ENCODE data around the gene USP43.

DNA sequence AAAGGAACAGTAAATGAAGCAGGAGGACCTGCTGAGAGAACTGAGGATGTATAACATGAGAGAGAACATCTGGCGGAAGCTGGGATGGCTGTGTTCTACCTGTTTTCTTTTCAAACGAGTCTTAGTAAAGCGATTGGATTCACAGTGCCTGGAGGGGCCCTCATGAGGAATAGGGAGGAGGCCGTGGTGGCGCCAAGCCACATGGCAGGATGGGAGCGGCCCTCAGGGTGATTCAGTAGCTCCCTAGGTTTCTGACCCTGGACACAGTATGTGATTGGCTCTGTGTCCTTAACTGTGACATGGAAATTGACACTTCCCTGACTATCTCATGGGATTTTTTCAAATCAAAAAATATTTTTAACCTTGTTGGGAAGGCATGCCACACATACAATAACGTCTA lies 32.1 kb downstream of the USP43 start:
- no peak for TF ChIP-seq NRF1 (IDR thresholded peaks at IDR 0.05; ENCODE audit: low read depth, low read length)
- TF ChIP-seq, protein P1, sequence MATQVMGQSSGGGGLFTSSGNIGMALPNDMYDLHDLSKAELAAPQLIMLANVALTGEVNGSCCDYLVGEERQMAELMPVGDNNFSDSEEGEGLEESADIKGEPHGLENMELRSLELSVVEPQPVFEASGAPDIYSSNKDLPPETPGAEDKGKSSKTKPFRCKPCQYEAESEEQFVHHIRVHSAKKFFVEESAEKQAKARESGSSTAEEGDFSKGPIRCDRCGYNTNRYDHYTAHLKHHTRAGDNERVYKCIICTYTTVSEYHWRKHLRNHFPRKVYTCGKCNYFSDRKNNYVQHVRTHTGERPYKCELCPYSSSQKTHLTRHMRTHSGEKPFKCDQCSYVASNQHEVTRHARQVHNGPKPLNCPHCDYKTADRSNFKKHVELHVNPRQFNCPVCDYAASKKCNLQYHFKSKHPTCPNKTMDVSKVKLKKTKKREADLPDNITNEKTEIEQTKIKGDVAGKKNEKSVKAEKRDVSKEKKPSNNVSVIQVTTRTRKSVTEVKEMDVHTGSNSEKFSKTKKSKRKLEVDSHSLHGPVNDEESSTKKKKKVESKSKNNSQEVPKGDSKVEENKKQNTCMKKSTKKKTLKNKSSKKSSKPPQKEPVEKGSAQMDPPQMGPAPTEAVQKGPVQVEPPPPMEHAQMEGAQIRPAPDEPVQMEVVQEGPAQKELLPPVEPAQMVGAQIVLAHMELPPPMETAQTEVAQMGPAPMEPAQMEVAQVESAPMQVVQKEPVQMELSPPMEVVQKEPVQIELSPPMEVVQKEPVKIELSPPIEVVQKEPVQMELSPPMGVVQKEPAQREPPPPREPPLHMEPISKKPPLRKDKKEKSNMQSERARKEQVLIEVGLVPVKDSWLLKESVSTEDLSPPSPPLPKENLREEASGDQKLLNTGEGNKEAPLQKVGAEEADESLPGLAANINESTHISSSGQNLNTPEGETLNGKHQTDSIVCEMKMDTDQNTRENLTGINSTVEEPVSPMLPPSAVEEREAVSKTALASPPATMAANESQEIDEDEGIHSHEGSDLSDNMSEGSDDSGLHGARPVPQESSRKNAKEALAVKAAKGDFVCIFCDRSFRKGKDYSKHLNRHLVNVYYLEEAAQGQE (IDR thresholded peaks at IDR 0.05; ENCODE audit: low read depth, low read length): no peak
